Small intestine (tissue), 7 donors: ENCODE results near the gene SLC8B1. TPM values are rescaled to one million over a fixed set of nuclear protein-coding genes. Genes with fewer than 3 reads are reported as not detected.
A peak's percentile ranks its signal among the peaks of the same experiment; 100 is the strongest.

Source experiments
- DNase-seq, 2 donors: peaks; one replicate each; pipeline versions ENCODE4 v3.0.0 to v3.0.0-alpha.2; 2013
- FAIRE-seq: peaks from 2 replicates; lab custom pipeline; 2012; peaks lifted over from hg19 to GRCh38; lab: Jason Lieb, UNC
- H3K27ac ChIP-seq, 3 donors: one replicate each; pipeline ENCODE4 v1.5.1; 2013; ENCODE audit warnings: low read length in 2 of 3, mild to moderate bottlenecking in 2 of 3, control low read depth in 1 of 3, inconsistent platforms in 1 of 3, low read depth in 1 of 3, moderate library complexity in 1 of 3
- H3K27me3 ChIP-seq, 3 donors: one replicate each; pipeline ENCODE4 v1.6.1; 2013; ENCODE audit warnings: low read length in 3 of 3, inconsistent platforms in 1 of 3; ENCODE audit not compliant: control insufficient read depth in 3 of 3, insufficient read depth in 3 of 3
- H3K36me3 ChIP-seq, 3 donors: one replicate each; pipeline ENCODE4 v1.6.1; 2013; ENCODE audit warnings: low read length in 3 of 3, inconsistent platforms in 1 of 3, low read depth in 1 of 3, mild to moderate bottlenecking in 1 of 3, moderate library complexity in 1 of 3; ENCODE audit not compliant: control insufficient read depth in 3 of 3, insufficient read depth in 2 of 3
- H3K4me1 ChIP-seq, 3 donors: one replicate each; pipeline ENCODE4 v1.6.1; 2013; ENCODE audit warnings: low read length in 2 of 3, inconsistent platforms in 1 of 3, low read depth in 1 of 3, mild to moderate bottlenecking in 1 of 3, moderate library complexity in 1 of 3; ENCODE audit not compliant: control insufficient read depth in 3 of 3, insufficient read depth in 2 of 3
- H3K4me3 ChIP-seq, 3 donors: one replicate each; pipeline ENCODE4 v1.5.1; 2013; ENCODE audit warnings: low read length in 3 of 3, control low read depth in 1 of 3, inconsistent platforms in 1 of 3, low read depth in 1 of 3, mild to moderate bottlenecking in 1 of 3, moderate library complexity in 1 of 3
- H3K9me3 ChIP-seq, 2 donors: one replicate each; pipeline ENCODE4 v1.6.1; 2013; ENCODE audit warnings: low read depth in 1 of 2, low read length in 1 of 2; ENCODE audit not compliant: control insufficient read depth in 2 of 2, insufficient read depth in 1 of 2
- WGBS, 3 donors: extraction: QIAGEN DNeasy Blood & Tissue Kit; methylation state at CpG; one replicate each; pipeline ENCODE4 v1.1.7; 2013; 5-methylcytosine and 5-hydroxymethylcytosine counted together
- polyA plus RNA-seq, 4 donors: library from polyadenylated mRNA; stranded (reverse) in 3 of 4; unstranded in 1 of 4; fragments of 200-250 nt in 3 of 4; fragments of 120-200 nt in 1 of 4; gene quantifications; one replicate each; pipeline versions ENCODE4 v1.2.1 to v1.2.3, GENCODE V29; 2013
- donor health status: healthy with polysubstance abuse.
- donor health status: control.
- donor health status: control.
- donor health status: Bipolar disorder and iron deficiency.
- donor health status: healthy.

SLC8B1 gene
- polyA plus RNA-seq, 4 donors, result 19.5 to 39.6 (median 31.3) TPM

DNA sequence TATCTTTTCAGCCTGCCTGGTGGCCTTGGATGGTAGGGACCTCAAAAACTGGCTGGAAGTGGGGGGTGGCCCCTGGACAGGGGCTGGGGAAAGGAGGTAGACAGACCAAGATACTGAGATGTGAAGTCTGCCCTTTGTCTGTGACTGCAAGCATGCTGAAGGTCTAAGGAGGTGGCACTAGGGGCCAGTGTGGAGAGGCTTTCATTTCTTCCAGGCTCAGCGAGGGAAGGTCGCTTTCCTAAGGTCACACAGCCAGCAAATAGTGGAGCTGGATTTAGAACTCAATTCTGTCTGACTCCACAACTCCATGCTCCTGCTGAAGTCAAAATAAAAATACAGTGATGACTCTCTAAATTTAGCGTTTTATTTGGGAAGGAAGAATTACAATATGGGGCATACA lies 12.2 kb upstream of the SLC8B1 start:
- Histone ChIP-seq H3K9me3 (no peaks in the 10 kb centered on the region), H3K36me3 (no peaks in the 10 kb centered on the region), H3K27me3 (peaks cover 0 to 4% (median 0%) of the 10 kb centered on the region in 3 donors), H3K27ac (no peak overlapping the region), H3K4me1 (no peaks in the 10 kb centered on the region), H3K4me3 (no peak overlapping the region)
- WGBS, 3 donors, result 90 to 92% (median 91%) methylated on average over 3 of the region's 3 CpGs
- no peak for DNase-seq
- FAIRE-seq, result no peak

DNA sequence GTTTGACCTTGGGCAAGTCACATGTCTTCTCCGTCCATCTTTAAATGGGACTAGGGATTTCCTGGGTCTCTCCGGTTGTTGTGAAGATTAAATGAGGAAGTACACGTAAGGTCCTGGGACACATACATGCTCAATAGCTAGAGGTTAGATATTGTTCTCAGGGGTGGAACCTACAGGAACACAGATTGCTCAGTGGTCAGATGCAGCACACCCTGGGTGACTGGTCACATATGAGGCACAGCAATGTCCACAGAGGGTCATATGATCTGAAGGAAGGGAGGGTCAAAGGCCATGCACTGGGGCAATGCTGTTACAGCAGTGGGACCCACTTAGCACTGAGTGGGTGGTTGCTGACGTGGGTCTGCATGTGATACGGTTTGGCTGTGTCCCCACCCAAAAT lies 11.4 kb upstream of the SLC8B1 start:
- Histone ChIP-seq H3K4me1 (no peaks in the 10 kb centered on the region), H3K36me3 (no peaks in the 10 kb centered on the region), H3K27me3 (peaks cover 0 to 4% (median 0%) of the 10 kb centered on the region in 3 donors), H3K27ac (no peak overlapping the region), H3K4me3 (no peak overlapping the region), H3K9me3 (no peaks in the 10 kb centered on the region)
- no peak for FAIRE-seq
- 84 to 86% (median 86%) methylated on average over 5 of the region's 5 CpGs for WGBS, 3 donors
- DNase-seq, result no peak

DNA sequence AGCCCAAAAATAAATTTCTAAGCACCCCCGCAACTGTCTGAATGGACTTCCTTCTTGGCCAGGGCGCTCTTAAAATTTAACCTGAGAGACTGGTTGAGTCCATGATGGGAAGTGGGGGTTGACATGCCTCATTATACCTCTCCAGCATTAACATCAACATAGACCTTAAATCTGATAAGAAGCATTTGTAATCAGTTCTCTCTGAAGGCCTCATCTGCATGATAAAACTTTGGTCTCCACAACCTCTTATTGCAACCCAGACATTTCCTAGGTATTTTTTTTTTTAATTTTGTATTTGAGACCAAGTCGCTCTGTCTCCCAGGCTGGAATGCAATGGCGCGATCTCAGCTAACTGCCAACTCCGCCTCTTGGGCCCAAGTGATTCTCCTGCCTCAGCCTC lies 10.4 kb upstream of the SLC8B1 start:
- no peak for DNase-seq
- 94 to 97% (median 95%) methylated on average over 6 of the region's 6 CpGs for WGBS, 3 donors

DNA sequence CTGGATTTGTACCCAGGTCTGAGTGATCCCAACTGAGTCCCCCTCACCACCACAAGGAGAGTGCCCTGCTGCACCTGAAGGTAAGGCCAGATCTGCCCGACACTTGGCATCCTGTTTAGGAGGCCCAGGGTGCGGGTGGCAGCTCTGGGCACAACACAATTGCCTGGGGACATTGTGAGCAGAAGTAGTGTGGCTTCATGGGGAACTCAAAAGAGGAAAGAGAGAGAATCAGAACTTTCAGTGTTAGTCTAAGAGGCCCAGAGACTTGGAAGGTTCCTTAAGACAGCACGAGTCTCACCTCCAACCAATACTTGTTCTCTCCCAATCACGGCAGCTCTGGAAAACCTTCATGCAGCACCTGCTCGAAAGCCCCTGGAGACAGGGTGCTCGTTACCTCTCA lies 6.6 kb upstream of the SLC8B1 start:
- H3K9me3 ChIP-seq, result no peaks in the 10 kb centered on the region
- WGBS, 3 donors, result 79 to 85% (median 80%) methylated on average over 6 of the region's 6 CpGs
- no peak overlapping the region for H3K4me3 ChIP-seq
- FAIRE-seq, result no peak
- no peaks in the 10 kb centered on the region for H3K27me3 ChIP-seq
- no peak for DNase-seq
- no peak overlapping the region for H3K27ac ChIP-seq
- no peaks in the 10 kb centered on the region for H3K36me3 ChIP-seq
- H3K4me1 ChIP-seq, result no peaks in the 10 kb centered on the region

More for the DNA sequence above, 10.4 kb upstream of the SLC8B1 start:
- no peak overlapping the region for H3K27ac ChIP-seq
- no peak overlapping the region for H3K4me3 ChIP-seq
- H3K36me3 ChIP-seq, result no peaks in the 10 kb centered on the region
- FAIRE-seq, result no peak
- no peaks in the 10 kb centered on the region for H3K4me1 ChIP-seq
- H3K9me3 ChIP-seq, result no peaks in the 10 kb centered on the region
- peaks cover 0 to 4% (median 0%) of the 10 kb centered on the region in 3 donors for H3K27me3 ChIP-seq

DNA sequence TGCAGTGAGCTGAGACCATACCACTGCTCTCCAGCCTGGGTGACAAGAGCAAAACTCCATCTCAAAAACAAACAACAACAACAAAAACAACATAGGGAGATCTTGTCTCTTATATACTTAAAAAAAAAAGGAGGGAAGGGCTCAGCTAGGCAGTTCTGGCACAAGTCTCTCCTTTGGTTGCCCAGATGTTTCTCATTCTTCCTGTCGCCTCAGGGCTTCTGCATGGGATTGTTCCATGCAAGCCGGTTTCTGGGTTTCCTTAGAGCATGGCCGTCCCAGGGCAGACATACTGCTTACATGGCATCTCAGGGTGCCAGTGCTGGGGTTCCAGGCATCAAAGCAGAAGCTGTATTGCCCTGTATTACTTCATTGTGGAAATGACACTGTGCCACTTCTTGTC lies 5.2 kb upstream of the SLC8B1 start:
- no peaks in the 10 kb centered on the region for H3K36me3 ChIP-seq
- FAIRE-seq, result no peak
- no peak overlapping the region for H3K4me3 ChIP-seq
- DNase-seq, result no peak
- no peaks in the 10 kb centered on the region for H3K9me3 ChIP-seq
- peaks cover 0 to 6% (median 0%) of the 10 kb centered on the region in 3 donors for H3K4me1 ChIP-seq
- H3K27ac ChIP-seq, result no peak overlapping the region
- WGBS, 3 donors, result 83 to 92% (median 90%) methylated on average over 3 of the region's 3 CpGs
- no peaks in the 10 kb centered on the region for H3K27me3 ChIP-seq

DNA sequence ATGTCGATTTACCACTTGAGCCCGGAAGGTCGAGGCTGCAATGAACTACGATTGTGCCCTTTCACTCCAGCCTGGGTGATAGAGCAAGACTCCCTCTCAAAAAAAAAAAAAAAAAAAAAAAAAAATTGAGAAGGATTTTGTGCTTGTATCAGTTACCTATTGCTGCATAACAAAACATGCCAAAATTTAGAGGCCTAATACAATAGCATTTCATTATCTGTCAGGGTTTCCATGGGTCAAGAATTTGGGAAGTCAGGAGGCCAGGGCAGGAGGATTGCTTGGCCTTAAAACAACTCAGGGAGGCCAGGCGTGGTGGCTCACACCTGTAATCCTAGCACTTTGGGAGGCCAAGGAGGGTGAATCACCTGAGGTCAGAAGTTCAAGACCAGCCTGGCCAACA lies 4.6 kb upstream of the SLC8B1 start:
- Histone ChIP-seq H3K4me3 (no peak overlapping the region), H3K36me3 (no peaks in the 10 kb centered on the region), H3K27me3 (no peaks in the 10 kb centered on the region), H3K4me1 (peaks cover 0 to 6% (median 0%) of the 10 kb centered on the region in 3 donors), H3K27ac (no peak overlapping the region), H3K9me3 (no peaks in the 10 kb centered on the region)
- 95 to 96% (median 95%) methylated on average over 5 of the region's 5 CpGs for WGBS, 3 donors
- no peak for FAIRE-seq
- DNase-seq, result no peak

DNA sequence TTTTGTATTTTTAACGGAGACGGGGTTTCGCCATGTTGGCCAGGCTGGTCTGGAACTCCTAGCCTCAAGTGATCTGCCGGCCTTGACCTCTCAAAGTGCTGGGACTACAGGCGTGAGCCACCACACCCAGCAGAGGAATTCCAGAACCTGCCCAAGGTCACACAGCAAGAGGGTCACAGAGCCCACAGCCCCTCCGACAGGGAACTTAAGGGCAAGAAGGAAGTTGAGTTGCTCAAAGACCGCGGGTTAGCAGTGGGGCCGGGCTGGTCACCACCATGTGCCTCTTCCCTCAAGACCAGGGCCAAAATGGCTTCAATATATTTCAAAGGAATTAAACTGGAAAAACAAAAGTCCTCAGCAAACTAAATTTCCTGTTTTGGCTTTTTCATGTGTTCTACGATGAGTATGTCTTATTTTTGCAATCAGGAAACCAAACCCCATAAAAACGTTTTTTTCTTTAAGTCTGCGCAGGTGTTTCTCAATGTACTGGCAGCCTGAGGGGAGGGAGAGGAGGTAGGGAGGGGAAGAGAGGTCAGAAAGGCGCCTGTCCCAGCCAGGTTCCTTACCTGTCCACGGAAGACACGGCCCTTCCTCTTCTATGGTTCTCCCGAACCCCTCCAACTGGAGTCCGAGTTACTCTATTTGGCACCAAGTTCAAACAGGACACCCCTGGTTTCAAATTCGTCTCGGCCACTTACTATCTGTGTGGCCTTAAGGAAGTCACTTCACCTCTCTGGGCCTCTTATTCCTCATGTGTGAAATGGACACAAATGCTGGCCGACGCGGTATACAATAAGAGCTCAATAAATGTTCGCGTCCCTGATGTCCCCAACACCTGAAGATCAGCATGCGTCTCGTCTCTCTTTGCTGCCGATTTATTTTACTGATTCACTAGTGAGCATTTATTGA lies 778 bp downstream of the SLC8B1 start:
- WGBS, 3 donors, result 5 to 21% (median 13%) methylated on average over 27 of the region's 27 CpGs
- FAIRE-seq (no peak), DNase-seq (peak; percentile 46 to 53)
- Histone ChIP-seq H3K9me3 (no peaks in the 10 kb centered on the region), H3K4me3 (peak overlapping the region; percentile 57 to 83 (median 83)), H3K4me1 (peaks cover 0 to 6% (median 4%) of the 10 kb centered on the region in 3 donors), H3K36me3 (peaks cover 0 to 29% (median 5%) of the 10 kb centered on the region in 3 donors), H3K27ac (peak overlapping the region; percentile 35 to 83 (median 74)), H3K27me3 (no peaks in the 10 kb centered on the region)

DNA sequence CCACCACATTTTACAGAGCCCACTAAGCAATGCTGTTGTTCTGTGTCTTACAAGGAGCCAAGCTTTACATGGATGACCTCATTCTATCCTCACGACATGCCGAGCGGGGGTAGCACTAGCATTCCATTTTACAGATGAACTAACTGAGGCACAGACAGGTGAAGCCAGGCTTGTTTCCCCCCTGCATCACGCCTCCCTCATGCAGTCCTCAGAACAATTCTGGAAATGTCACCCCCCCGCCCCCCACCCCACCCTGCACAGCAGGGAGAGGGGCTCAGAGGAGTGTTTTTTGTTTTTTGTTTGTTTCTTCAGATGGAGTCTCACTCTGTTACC lies 1.5 kb downstream of the SLC8B1 start:
- FAIRE-seq, result no peak
- no peak overlapping the region for H3K27ac ChIP-seq
- peaks cover 0 to 35% (median 6%) of the 10 kb centered on the region in 3 donors for H3K36me3 ChIP-seq
- DNase-seq, result no peak
- 79 to 84% (median 81%) methylated on average over 5 of the region's 5 CpGs for WGBS, 3 donors
- H3K4me1 ChIP-seq, result peaks cover 0 to 6% (median 4%) of the 10 kb centered on the region in 3 donors
- no peaks in the 10 kb centered on the region for H3K9me3 ChIP-seq
- H3K4me3 ChIP-seq, result peak overlapping the region in 1 of 3 donors; percentile 57
- H3K27me3 ChIP-seq, result no peaks in the 10 kb centered on the region
